Esophagus squamous epithelium (tissue), 5 donors: ENCODE measurements around the gene KIF26B. TPM values are rescaled to one million over a fixed set of nuclear protein-coding genes. Genes with fewer than 3 reads are reported as not detected.

Source experiments
- DNase-seq: peaks from one replicate; lab custom pipeline; 2025; lab: John Stamatoyannopoulos, UW
- H3K27ac ChIP-seq, 4 donors: fragments of 200-600 bp; sonication (generic); one replicate each; pipeline ENCODE4 v1.5.1; 2016 to 2019; ENCODE audit warnings: mild to moderate bottlenecking in 1 of 4
- H3K27me3 ChIP-seq, 4 donors: fragments of 200-600 bp; sonication (generic); 1 replicate in 3 of 4; 2 replicates in 1 of 4; pipeline versions ENCODE4 v1.5.1 to v1.6.0; 2017 to 2021; ENCODE audit warnings: antibody characterized with exemption in 1 of 4
- H3K36me3 ChIP-seq, 3 donors: fragments of 200-600 bp; sonication (generic); one replicate each; pipeline ENCODE4 v1.5.1; 2016 to 2019
- H3K4me1 ChIP-seq, 3 donors: fragments of 200-600 bp; sonication (generic); one replicate each; pipeline ENCODE4 v1.5.1; 2017 to 2019
- H3K4me3 ChIP-seq, 4 donors: fragments of 200-600 bp; sonication (generic); 1 replicate in 3 of 4; 2 replicates in 1 of 4; pipeline ENCODE4 v1.5.1; 2016 to 2019; ENCODE audit warnings: mild to moderate bottlenecking in 2 of 4, moderate library complexity in 1 of 4
- H3K9me3 ChIP-seq, 3 donors: fragments of 200-600 bp; sonication (generic); one replicate each; pipeline ENCODE4 v1.5.1; 2016 to 2019
- CTCF ChIP-seq, 6 experiments: fragments of 450-650 bp in 4 of 6; fragments of 200-600 bp in 2 of 6; sonication (generic) in 2 of 6; IDR thresholded peaks; one replicate each; pipeline ENCODE4 v1.5.1; 2016 to 2019; ENCODE audit warnings: antibody characterized with exemption in 6 of 6, mild to moderate bottlenecking in 4 of 6, moderate library complexity in 4 of 6
- POLR2A ChIP-seq, 4 donors: fragments of 450-650 bp; IDR thresholded peaks; one replicate each; pipeline ENCODE4 v1.6.1; 2017; ENCODE audit warnings: antibody characterized with exemption in 4 of 4, mild to moderate bottlenecking in 4 of 4, moderate library complexity in 3 of 4
- WGBS, 2 donors: methylation state at CpG; one replicate each; pipeline ENCODE4 v1.1.5; 2018; 5-methylcytosine and 5-hydroxymethylcytosine counted together
- intact Hi-C: fragments of 100-400 bp; cut with DNase I; formaldehyde crosslinking; loops from one replicate; pipeline ENCODE4 v1.15.0; 2022
- total RNA-seq, 4 donors: library from RNA; depleted of rRNA; stranded (reverse); fragments of >200 nt; gene quantifications; one replicate each; pipeline ENCODE4 v1.1.0, GENCODE V29; 2016
- donor health status: DM: yes; HTN: yes; CAD: no.

Gene KIF26B
- total RNA-seq, 4 donors from 2014 or later, result 0.23 to 2.7 (median 1.0) TPM

DNA sequence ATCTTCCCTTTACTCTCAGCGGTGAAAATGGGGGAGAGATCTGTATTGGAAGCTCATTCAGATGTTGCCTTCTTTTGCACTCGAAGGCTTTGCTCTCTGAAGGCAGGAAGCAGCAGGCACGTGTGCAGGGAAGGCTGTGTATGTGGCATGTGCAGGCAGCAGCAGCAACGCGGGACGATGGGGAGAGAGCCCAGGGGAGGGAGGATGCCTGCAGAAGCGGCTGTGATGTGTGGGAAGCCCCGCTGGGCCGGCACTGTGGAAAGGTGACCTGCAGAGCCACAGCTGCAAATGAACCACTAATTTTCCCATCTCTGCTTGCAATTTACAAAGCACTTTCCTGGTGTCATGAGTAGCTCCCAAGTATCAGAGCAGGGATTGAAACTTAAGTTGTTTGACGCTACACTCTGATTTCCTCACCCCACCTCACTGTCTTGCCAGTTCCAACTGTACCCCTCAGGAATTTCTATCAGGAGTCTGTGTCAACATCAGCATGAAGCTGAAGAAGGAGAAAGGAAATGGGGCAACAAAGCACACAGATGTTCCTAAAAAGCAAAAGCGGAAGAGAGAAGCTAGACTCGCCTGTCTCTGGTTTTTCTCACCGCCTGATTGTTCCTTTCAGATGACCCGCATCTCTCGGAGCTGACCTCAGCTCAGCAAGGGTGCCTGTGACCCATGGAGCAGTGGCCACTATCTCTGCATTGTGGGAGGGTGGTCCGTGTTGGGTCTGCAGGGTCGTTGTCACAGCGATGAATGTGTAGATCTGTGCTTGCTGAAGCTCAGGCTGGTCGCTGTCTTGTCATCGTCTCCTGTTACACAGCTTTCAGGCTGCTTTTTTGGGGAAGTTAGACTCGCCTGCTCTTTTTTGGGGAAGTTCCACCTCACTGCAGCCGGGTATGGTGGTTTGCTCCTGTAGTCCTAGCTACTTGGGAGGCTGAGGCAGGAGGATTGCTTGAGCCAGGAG, 156.1 kb downstream of the KIF26B start:
- WGBS, 2 donors, result 46 to 49% methylated on average over 13 to 22 of the region's 22 CpGs
- intact Hi-C loops, result no loop called here
- Histone ChIP-seq H3K27ac (no peak overlapping the region), H3K9me3 (no peaks in the 10 kb centered on the region), H3K27me3 (no peaks in the 10 kb centered on the region), H3K4me1 (peaks cover 0 to 6% (median 0%) of the 10 kb centered on the region in 3 donors), H3K4me3 (no peak overlapping the region), H3K36me3 (no peaks in the 10 kb centered on the region)
- no peak for TF ChIP-seq POLR2A (IDR thresholded peaks at IDR 0.05)
- no peak for TF ChIP-seq CTCF (IDR thresholded peaks at IDR 0.05)
- no peak for DNase-seq

- TF ChIP-seq CTCF (IDR thresholded peaks at IDR 0.05) (no peak), POLR2A (IDR thresholded peaks at IDR 0.05) (no peak)
- Histone ChIP-seq H3K27ac (no peak overlapping the region), H3K4me3 (no peak overlapping the region), H3K9me3 (no peaks in the 10 kb centered on the region), H3K36me3 (no peaks in the 10 kb centered on the region), H3K4me1 (peaks cover 0 to 2% (median 0%) of the 10 kb centered on the region in 3 donors), H3K27me3 (no peaks in the 10 kb centered on the region)
- DNase-seq, result no peak
- intact Hi-C loops, result no loop called here
- 67 to 72% methylated on average over 8 of the region's 8 CpGs for WGBS, 2 donors
Measured at GRCh38 chr1:245311887-245312536, 157.2 kb downstream of the KIF26B start.

GRCh38 chr1:245313576-245313975, 158.8 kb downstream of the KIF26B start:
- DNase-seq, result no peak
- Histone ChIP-seq H3K27me3 (no peaks in the 10 kb centered on the region), H3K9me3 (no peaks in the 10 kb centered on the region), H3K4me3 (no peak overlapping the region), H3K36me3 (no peaks in the 10 kb centered on the region), H3K27ac (no peak overlapping the region), H3K4me1 (no peaks in the 10 kb centered on the region)
- WGBS, 2 donors, result 92 to 94% methylated on average over 5 to 9 of the region's 9 CpGs
- no peak for TF ChIP-seq POLR2A (IDR thresholded peaks at IDR 0.05)
- TF ChIP-seq CTCF (IDR thresholded peaks at IDR 0.05), result no peak
- intact Hi-C loops, result no loop called here

DNA sequence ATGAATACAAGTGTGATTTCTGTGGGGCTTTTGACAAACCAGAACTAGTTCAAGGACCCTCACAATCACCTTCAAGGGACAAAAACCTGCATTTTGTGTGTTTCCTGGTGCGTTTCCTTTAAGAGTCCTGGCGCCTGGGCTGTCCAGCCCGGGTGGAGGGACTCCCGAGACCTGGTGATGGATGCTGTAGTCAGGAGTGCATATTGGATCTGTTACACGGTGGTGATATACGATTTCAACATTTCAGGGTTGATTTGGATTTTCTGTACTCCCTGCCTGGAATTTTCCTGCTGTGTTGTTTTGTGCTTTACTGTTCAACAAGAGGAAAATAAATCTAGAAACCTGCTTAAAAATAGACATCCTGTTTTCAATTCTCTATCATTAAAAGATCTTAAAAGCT, 162.0 kb downstream of the KIF26B start:
- H3K4me3 ChIP-seq, result no peak overlapping the region
- no peaks in the 10 kb centered on the region for H3K27me3 ChIP-seq
- 80 to 88% methylated on average over 6 of the region's 6 CpGs for WGBS, 2 donors
- H3K36me3 ChIP-seq, result no peaks in the 10 kb centered on the region
- TF ChIP-seq POLR2A (IDR thresholded peaks at IDR 0.05), result no peak
- no peak for TF ChIP-seq CTCF (IDR thresholded peaks at IDR 0.05)
- no peak for DNase-seq
- H3K9me3 ChIP-seq, result no peaks in the 10 kb centered on the region
- no peaks in the 10 kb centered on the region for H3K4me1 ChIP-seq
- intact Hi-C loops, result no loop called here
- no peak overlapping the region for H3K27ac ChIP-seq

- 49 to 72% methylated on average over 5 of the region's 5 CpGs for WGBS, 2 donors
- Histone ChIP-seq H3K36me3 (no peaks in the 10 kb centered on the region), H3K4me3 (no peak overlapping the region), H3K9me3 (no peaks in the 10 kb centered on the region), H3K27ac (no peak overlapping the region), H3K4me1 (no peaks in the 10 kb centered on the region), H3K27me3 (no peaks in the 10 kb centered on the region)
- intact Hi-C loops, result no loop called here
- TF ChIP-seq CTCF (IDR thresholded peaks at IDR 0.05) (no peak), POLR2A (IDR thresholded peaks at IDR 0.05) (no peak)
- no peak for DNase-seq
Measured at GRCh38 chr1:245317217-245317616, 162.4 kb downstream of the KIF26B start.
